RWPE2 (cell line): ENCODE results near the gene CCDC85B.

Experiments used
- ATAC-seq: fragments of 200-7000 bp; cut with Tn5 transposase; 3 replicates; pipeline ENCODE4 v1.9.1; 2021; ENCODE audit warnings: low read depth
- DNase-seq: peaks from one replicate; pipeline ENCODE4 v3.0.0-alpha.2; 2020; ENCODE audit warnings: low spot score
- H3K27ac ChIP-seq: fragments of 450-650 bp; 2 replicates; pipeline ENCODE4 v1.5.1; 2017; ENCODE audit warnings: mild to moderate bottlenecking; ENCODE audit not compliant: poor library complexity, severe bottlenecking
- H3K27me3 ChIP-seq: fragments of 250-450 bp; sonication (Bioruptor Pico); 2 replicates; pipeline ENCODE4 v1.5.1; 2021; ENCODE audit warnings: mild to moderate bottlenecking, moderate library complexity; ENCODE audit not compliant: insufficient read depth, poor library complexity, severe bottlenecking
- H3K36me3 ChIP-seq: fragments of 250-450 bp; sonication (Bioruptor Pico); 2 replicates; pipeline ENCODE4 v1.5.1; 2020; ENCODE audit warnings: low read depth, mild to moderate bottlenecking, moderate library complexity
- H3K4me1 ChIP-seq: fragments of 250-450 bp; sonication (Bioruptor Pico); 2 replicates; pipeline ENCODE4 v1.5.1; 2021; ENCODE audit warnings: mild to moderate bottlenecking, moderate library complexity; ENCODE audit not compliant: insufficient read depth, poor library complexity, severe bottlenecking
- H3K4me3 ChIP-seq: fragments of 250-450 bp; sonication (Bioruptor Pico); 2 replicates; pipeline ENCODE4 v1.5.1; 2021; ENCODE audit warnings: mild to moderate bottlenecking, moderate library complexity; ENCODE audit not compliant: severe bottlenecking
- H3K9me3 ChIP-seq: fragments of 250-450 bp; sonication (Bioruptor Pico); 2 replicates; pipeline ENCODE4 v1.5.1; 2021; ENCODE audit warnings: mild to moderate bottlenecking, moderate library complexity; ENCODE audit not compliant: severe bottlenecking
- CTCF ChIP-seq: fragments of 450-650 bp; IDR thresholded peaks from one replicate; pipeline ENCODE4 v1.5.1; 2017; ENCODE audit warnings: mild to moderate bottlenecking, moderate library complexity; ENCODE audit not compliant: poor library complexity, severe bottlenecking

Gene CCDC85B

GRCh38 chr11:65880027-65880426, 10.4 kb upstream of the CCDC85B start:
- DNase-seq (no peak), ATAC-seq (no peak)
- Histone ChIP-seq H3K27me3 (no peaks in the 10 kb centered on the region), H3K4me1 (no peaks in the 10 kb centered on the region), H3K36me3 (peaks cover 21% of the 10 kb centered on the region), H3K27ac (no peak overlapping the region), H3K9me3 (no peaks in the 10 kb centered on the region), H3K4me3 (no peak overlapping the region)
- no peak for TF ChIP-seq CTCF

GRCh38 chr11:65880844-65881421, 9.5 kb upstream of the CCDC85B start:
- Histone ChIP-seq H3K4me3 (no peak overlapping the region), H3K9me3 (no peaks in the 10 kb centered on the region), H3K4me1 (no peaks in the 10 kb centered on the region), H3K36me3 (peaks cover 28% of the 10 kb centered on the region), H3K27ac (peak overlapping the region; percentile 1), H3K27me3 (no peaks in the 10 kb centered on the region)
- no peak for TF ChIP-seq CTCF
- peak; percentile 52 for DNase-seq
- no peak for ATAC-seq

GRCh38 chr11:65882120-65883057, 8.1 kb upstream of the CCDC85B start:
- no peaks in the 10 kb centered on the region for H3K4me1 ChIP-seq
- ATAC-seq (no peak), DNase-seq (peak; percentile 58)
- H3K36me3 ChIP-seq = peaks cover 38% of the 10 kb centered on the region
- no peaks in the 10 kb centered on the region for H3K27me3 ChIP-seq
- TF ChIP-seq CTCF = no peak
- no peaks in the 10 kb centered on the region for H3K9me3 ChIP-seq
- H3K27ac ChIP-seq = no peak overlapping the region
- no peak overlapping the region for H3K4me3 ChIP-seq

- H3K4me1 ChIP-seq = no peaks in the 10 kb centered on the region
- no peak for DNase-seq
- H3K27ac ChIP-seq = no peak overlapping the region
- H3K9me3 ChIP-seq = no peaks in the 10 kb centered on the region
- no peak overlapping the region for H3K4me3 ChIP-seq
- TF ChIP-seq CTCF = no peak
- no peak for ATAC-seq
- peaks cover 38% of the 10 kb centered on the region for H3K36me3 ChIP-seq
- no peaks in the 10 kb centered on the region for H3K27me3 ChIP-seq
Observed at GRCh38 chr11:65883058-65883761, 7.3 kb upstream of the CCDC85B start.
